Measurements from ENCODE around the gene PAWR. TPM values are rescaled to one million over a fixed set of nuclear protein-coding genes. Genes with fewer than 3 reads are reported as not detected.

Gene PAWR
- total RNA-seq, 1 experiment from 2014 or later = 106 TPM

DNA sequence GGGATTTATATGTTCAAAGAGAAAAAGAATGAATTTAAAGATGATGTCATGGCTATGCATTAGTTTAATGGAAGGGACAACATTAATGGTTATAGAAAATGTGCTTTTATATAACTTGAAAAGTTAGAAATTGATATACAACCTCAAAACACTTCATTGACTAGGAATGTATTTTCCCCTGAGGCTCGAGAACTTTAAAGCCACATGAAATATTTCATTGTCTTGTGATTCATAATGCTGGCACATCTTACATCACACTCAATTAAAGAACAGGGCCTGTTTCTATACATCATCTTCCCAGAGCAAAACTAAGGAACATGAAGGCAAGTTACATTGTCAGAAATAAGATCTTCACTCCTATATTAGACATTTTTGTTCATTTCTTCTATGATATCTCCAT, 35.2 kb upstream of the PAWR start:
- H3K27me3 ChIP-seq (ENCODE audit: insufficient read depth, low read length) = no peaks in the 10 kb centered on the region
- POLR2A ChIA-PET = no interaction called here
- H2AFZ ChIP-seq (ENCODE audit: low read depth, low read length, poor library complexity, severe bottlenecking) = no peak overlapping the region
- DNase-seq (ENCODE audit: low read depth, low spot score) (no peak), ATAC-seq (no peak)
- H3K4me2 ChIP-seq (ENCODE audit: low read length) = no peak overlapping the region
- no peaks in the 10 kb centered on the region for H3K9me2 ChIP-seq (ENCODE audit: insufficient read depth)
- H3K27ac ChIP-seq (ENCODE audit: low read depth, low read length) = no peak overlapping the region
- RAD21 ChIA-PET (ENCODE audit: low non-redundant PET in 1 of 2, low total read pairs in 2 of 2, uncharacterized antibody in 2 of 2, unreplicated experiment in 2 of 2) = no interaction called here
- no peaks in the 10 kb centered on the region for H3K36me3 ChIP-seq (ENCODE audit: control insufficient read depth in 1 of 2, insufficient read depth in 2 of 2, low read length in 2 of 2)
- BruUV-seq (replicated peaks) = no TSS peak
- TF ChIP-seq POLR2AphosphoS5 (IDR thresholded peaks at IDR 0.05; ENCODE audit: low read depth, low read length) (no peak), SRF (IDR thresholded peaks at IDR 0.05; ENCODE audit: low read depth) (no peak), POLR2A (IDR thresholded peaks at IDR 0.05; ENCODE audit: borderline replicate concordance, extremely low read depth, insufficient read depth, insufficient read length) (no peak), EGR1 (IDR thresholded peaks at IDR 0.05; ENCODE audit: low read depth) (no peak), FOSL1 (IDR thresholded peaks at IDR 0.05; ENCODE audit: low read depth) (no peak), ZBTB33 (IDR thresholded peaks at IDR 0.05; ENCODE audit: extremely low read depth, insufficient replicate concordance, low read length) (no peak), CBX3 (IDR thresholded peaks at IDR 0.05; ENCODE audit: low read depth) (no peak), JUND (IDR thresholded peaks at IDR 0.05) (no peak), RAD21 (IDR thresholded peaks at IDR 0.05; ENCODE audit: low read depth) (no peak), CTCF (IDR thresholded peaks at IDR 0.05 in 2 of 3, conservative IDR thresholded peaks at IDR 0.05 in 1 of 3; ENCODE audit: borderline replicate concordance in 1 of 3, insufficient read depth in 1 of 3, low read depth in 2 of 3, low read length in 2 of 3) (no peak)
- TF ChIP-seq, protein P1, sequence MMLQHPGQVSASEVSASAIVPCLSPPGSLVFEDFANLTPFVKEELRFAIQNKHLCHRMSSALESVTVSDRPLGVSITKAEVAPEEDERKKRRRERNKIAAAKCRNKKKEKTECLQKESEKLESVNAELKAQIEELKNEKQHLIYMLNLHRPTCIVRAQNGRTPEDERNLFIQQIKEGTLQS (IDR thresholded peaks at IDR 0.05) = no peak
- no peak overlapping the region for H3K9ac ChIP-seq (ENCODE audit: low read length)
- intact Hi-C loops (cut with micrococcal nuclease) = no loop called here
- no peaks in the 10 kb centered on the region for H3K9me3 ChIP-seq (ENCODE audit: control insufficient read depth in 1 of 2, insufficient read depth in 1 of 2, low read depth in 1 of 2, low read length in 2 of 2)
- CTCF ChIA-PET = no interaction called here
- H3K4me3 ChIP-seq (replicated peaks in 1 of 2; ENCODE audit: low read depth in 1 of 2, low read length in 2 of 2) = no peak overlapping the region
- H4K20me1 ChIP-seq (ENCODE audit: insufficient read depth) = no peaks in the 10 kb centered on the region
- H3K79me2 ChIP-seq (ENCODE audit: insufficient read depth, low read length) = no peaks in the 10 kb centered on the region
- no peaks in the 10 kb centered on the region for H3K4me1 ChIP-seq (ENCODE audit: control insufficient read depth in 1 of 2, insufficient read depth in 2 of 2, low read length in 2 of 2)
